ENCODE data around the gene LCAT.

DNA sequence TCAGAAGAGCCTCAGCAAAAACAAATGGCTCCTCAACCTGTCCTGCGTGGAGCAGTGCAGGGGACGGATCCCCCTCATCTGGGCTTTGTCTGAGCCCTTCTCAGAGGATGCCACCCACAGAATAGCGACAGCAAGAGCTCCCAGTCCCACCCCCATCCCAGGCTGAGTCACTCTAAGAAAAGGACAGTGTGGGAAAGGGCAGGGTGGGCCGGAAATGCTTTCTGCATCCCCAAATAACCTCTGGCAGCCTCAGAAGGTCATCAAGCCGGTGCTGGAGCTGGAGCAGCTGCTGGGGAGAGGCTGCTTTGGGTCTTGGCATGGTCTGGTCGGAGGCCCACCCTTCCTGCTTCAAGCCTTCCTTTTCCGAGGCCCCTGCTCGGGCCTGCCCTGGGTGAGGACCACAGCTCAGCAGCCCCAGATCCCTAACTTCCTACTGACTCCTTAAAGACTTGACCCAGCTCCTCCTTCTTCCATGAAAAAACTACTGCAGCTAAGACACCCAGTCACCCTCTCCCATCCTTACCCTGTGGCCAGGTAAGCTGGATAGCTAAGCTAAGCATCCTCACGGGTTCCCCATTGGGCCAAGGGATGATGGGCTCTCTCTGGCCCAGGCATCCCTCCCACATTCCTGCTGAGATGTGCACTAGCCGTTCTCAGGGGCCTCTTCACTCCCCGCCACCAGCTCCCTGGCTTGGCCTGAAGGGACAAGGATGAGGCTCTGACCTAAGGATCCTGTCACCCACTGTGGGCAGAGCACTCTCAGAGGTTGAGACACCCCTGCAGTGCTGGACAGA lies 15.8 kb upstream of the LCAT start:
- TF ChIP-seq ZNF384 (IDR thresholded peaks at IDR 0.05) (no peak), FOXA1 (IDR thresholded peaks at IDR 0.05) (no peak), FOXM1 (IDR thresholded peaks at IDR 0.05; ENCODE audit: borderline replicate concordance) (no peak), ARNT (IDR thresholded peaks at IDR 0.05) (no peak), FOXK2 (IDR thresholded peaks at IDR 0.05) (no peak), BHLHE40 (IDR thresholded peaks at IDR 0.05; ENCODE audit: borderline replicate concordance) (no peak)
